ENCODE measurements around the gene ACD.

ACD gene

DNA sequence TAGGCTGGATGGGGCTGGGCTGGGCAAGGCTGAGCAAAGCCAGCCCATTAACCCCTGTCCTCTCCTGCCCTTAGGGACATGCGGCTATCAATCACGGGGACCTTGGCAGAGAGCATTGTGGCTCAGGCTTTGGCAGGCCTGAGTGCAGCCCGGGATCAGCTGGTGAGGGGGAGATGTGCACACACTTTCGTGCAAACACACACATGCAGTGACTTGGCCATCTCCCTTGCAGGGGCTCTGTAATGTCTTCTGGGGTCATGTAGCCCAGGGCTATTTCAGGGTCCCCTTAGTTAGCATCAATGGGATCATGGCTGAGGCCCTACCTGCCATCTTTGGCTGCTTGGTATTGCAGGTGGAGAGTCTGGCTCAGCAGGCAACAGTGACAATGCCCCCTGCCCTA is 8.2 kb downstream of the ACD start:
- no peak overlapping the region for H3K4me3 ChIP-seq (replicated peaks; ENCODE audit: low read depth, low read length)
- DNase-seq (ENCODE audit: low read depth), result no peak
- TF ChIP-seq, protein P1, sequence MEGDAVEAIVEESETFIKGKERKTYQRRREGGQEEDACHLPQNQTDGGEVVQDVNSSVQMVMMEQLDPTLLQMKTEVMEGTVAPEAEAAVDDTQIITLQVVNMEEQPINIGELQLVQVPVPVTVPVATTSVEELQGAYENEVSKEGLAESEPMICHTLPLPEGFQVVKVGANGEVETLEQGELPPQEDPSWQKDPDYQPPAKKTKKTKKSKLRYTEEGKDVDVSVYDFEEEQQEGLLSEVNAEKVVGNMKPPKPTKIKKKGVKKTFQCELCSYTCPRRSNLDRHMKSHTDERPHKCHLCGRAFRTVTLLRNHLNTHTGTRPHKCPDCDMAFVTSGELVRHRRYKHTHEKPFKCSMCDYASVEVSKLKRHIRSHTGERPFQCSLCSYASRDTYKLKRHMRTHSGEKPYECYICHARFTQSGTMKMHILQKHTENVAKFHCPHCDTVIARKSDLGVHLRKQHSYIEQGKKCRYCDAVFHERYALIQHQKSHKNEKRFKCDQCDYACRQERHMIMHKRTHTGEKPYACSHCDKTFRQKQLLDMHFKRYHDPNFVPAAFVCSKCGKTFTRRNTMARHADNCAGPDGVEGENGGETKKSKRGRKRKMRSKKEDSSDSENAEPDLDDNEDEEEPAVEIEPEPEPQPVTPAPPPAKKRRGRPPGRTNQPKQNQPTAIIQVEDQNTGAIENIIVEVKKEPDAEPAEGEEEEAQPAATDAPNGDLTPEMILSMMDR (IDR thresholded peaks at IDR 0.05; ENCODE audit: low read length, missing control alignments), result no peak

DNA sequence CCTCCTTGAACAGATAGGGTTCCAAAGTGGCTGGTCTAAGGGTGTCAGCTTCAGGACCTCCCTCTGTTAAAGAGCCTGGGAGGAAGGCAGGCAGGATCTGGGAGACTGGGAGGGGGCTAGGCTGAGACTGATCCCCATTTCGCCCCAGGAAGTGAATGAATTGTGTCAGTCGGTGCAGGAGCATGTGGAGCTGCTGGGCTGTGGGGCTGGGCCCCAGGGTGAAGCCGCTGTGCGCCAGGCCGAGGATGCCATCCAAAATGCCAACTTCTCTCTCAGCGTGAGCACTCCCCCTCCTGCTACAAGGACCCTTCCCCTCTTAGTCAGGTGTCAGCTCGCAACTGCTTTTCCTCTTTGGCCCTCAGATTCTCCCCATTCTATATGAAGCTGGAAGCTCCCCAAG is 9.0 kb downstream of the ACD start:
- DNase-seq (ENCODE audit: low read depth), result no peak
- TF ChIP-seq, protein P1 (IDR thresholded peaks at IDR 0.05; ENCODE audit: low read length, missing control alignments), result no peak
- no peak overlapping the region for H3K4me3 ChIP-seq (replicated peaks; ENCODE audit: low read depth, low read length)

DNA sequence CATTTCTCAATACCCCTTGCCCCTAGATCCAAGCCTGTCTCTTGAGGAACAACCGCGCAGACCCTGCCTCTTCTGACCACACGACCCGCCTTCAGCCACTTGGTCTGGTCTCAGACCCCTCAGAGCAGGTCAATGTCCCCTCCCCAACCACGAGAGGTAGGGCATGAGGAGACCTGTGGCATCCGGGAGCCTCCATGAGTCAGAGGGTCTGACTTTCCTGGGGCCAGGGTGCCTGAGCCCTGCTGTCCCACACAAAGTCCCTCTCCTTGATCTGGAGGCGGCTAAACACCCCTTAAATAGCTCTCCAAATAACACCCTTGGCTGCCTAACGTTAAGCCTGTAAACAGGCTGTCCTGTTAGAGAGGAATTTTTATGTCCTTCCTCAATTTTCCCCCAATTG is 10.0 kb downstream of the ACD start:
- TF ChIP-seq, protein P1 (IDR thresholded peaks at IDR 0.05; ENCODE audit: low read length, missing control alignments), result no peak
- DNase-seq (ENCODE audit: low read depth), result no peak
- no peak overlapping the region for H3K4me3 ChIP-seq (replicated peaks; ENCODE audit: low read depth, low read length)

DNA sequence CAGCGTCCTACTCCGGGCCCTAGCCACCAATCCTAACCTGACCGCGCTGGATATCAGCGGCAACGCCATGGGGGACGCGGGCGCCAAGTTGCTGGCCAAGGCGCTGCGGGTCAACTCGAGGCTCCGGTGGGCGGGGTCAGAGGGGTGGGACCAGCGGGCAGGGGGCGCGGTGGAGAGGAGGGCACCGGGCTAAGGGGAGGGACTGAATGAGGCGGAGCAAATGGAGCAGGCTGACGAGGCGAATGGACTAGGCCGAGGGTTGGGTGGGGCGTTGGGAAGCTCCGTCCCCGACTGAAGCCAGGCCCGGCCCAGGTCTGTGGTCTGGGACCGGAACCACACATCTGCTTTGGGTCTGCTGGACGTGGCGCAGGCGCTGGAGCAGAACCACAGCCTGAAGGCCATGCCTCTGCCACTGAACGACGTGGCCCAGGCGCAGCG is 10.5 kb downstream of the ACD start:
- no peak for DNase-seq (ENCODE audit: low read depth)
- H3K4me3 ChIP-seq (replicated peaks; ENCODE audit: low read depth, low read length), result no peak overlapping the region
- TF ChIP-seq, protein P1 (IDR thresholded peaks at IDR 0.05; ENCODE audit: low read length, missing control alignments), result no peak

DNA sequence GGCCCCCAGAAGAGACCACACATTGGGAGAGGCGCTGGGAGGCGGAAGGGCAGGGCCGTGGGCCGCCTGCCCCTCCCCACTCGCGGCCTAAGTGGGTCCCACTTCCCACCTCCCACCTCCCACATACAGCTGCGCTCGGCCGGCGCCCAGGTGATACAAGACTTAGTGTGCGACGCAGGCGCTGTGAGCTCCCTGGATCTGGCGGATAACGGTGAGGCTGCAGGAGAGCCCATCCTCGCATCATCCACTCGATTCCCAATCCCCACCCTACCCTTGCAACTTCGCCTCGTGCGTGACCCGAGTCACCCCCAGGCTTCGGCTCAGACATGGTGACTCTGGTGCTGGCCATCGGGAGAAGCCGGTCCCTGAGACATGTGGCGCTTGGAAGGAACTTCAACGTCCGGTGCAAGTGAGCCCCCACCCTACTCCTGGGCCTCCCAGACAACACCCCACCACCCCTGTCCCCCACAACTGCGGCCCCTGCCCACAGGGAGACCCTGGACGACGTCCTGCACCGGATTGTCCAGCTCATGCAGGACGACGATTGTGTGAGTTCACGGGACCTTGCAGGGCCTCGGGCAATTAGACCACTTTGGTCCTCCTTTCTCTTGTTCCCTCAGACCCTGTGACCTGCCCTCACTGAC is 11.2 kb downstream of the ACD start:
- no peak overlapping the region for H3K4me3 ChIP-seq (replicated peaks; ENCODE audit: low read depth, low read length)
- no peak for DNase-seq (ENCODE audit: low read depth)
- TF ChIP-seq, protein P1 (IDR thresholded peaks at IDR 0.05; ENCODE audit: low read length, missing control alignments), result no peak

DNA sequence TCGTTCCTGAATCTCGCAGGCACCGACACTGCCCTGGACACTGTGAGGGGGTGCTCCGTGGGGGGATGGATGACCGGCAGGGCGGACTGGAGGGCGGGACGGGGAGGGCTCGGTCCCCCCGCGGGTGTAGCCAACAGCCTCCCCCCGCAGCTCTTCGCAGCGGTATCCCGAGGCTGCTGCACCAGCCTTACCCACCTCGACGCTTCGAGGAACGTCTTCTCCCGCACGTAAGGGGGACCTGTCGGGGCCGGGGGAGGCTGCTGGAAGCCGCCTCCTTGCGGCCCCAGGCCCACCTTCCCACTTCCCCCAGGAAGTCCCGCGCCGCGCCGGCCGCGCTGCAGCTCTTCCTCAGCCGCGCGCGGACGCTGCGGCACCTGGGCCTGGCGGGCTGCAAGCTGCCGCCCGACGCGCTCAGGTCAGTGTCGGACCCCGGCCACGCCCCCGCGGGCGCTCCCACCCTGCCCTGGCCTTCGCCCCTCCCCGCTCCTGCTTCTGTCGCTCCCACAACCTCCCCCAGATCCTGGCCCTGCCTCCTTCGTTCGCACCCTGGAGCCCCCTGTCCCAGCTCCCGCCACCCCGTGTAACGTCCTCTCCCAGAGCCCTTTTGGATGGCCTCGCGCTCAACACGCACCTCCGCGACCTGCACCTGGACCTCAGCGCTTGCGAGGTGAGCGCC is 11.8 kb downstream of the ACD start:
- H3K4me3 ChIP-seq (replicated peaks; ENCODE audit: low read depth, low read length), result no peak overlapping the region
- TF ChIP-seq, protein P1 (IDR thresholded peaks at IDR 0.05; ENCODE audit: low read length, missing control alignments), result no peak
- no peak for DNase-seq (ENCODE audit: low read depth)

DNA sequence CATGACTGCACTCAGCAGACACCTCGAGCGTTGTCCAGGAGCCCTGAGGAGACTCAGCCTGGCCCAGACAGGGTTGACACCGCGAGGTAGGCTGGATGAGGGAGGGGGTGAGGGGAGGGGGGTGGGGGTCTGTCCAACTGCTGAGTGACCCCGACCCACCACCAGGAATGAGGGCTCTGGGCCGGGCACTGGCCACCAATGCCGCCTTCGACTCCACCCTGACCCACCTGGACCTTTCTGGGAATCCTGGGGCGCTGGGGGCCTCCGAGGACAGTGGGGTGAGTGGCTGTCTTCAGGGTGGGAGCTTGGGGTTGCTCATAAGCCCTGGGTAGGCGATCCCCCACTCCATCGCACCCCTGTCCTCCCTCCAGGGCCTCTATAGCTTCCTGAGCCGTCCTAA is 12.4 kb downstream of the ACD start:
- TF ChIP-seq, protein P1 (IDR thresholded peaks at IDR 0.05; ENCODE audit: low read length, missing control alignments), result no peak
- H3K4me3 ChIP-seq (replicated peaks; ENCODE audit: low read depth, low read length), result no peak overlapping the region
- no peak for DNase-seq (ENCODE audit: low read depth)
